Fibroblast of lung (primary cell): ENCODE data around the gene COL7A1.

ENCODE experiments used
- CTCF ChIP-seq, 2 donors: IDR thresholded peaks in 1 of 2; conservative IDR thresholded peaks in 1 of 2; 1 replicate in 1 of 2; 2 replicates in 1 of 2; pipeline ENCODE4 v1.5.1; 2011 to 2012; ENCODE audit warnings: low read length in 2 of 2, control low read depth in 1 of 2, inconsistent platforms in 1 of 2, low read depth in 1 of 2, mild to moderate bottlenecking in 1 of 2
- EZH2 ChIP-seq: IDR thresholded peaks from 2 replicates; pipeline ENCODE4 v1.5.1; 2012; ENCODE audit warnings: low read length, control low read depth, mild to moderate bottlenecking; ENCODE audit errors: missing control alignments

GRCh38 chr3:48601622-48601994 lies 6.5 kb upstream of the COL7A1 start:
- TF ChIP-seq EZH2 (no peak), CTCF (conservative IDR thresholded peaks at IDR 0.05 in 1 of 2, IDR thresholded peaks at IDR 0.05 in 1 of 2; ENCODE audit: low read depth in 1 of 2, low read length in 2 of 2) (no peak)
